DMS153 treated with DMSO at 0.1 percent for 48 hours (cell line): ENCODE results near the gene TNS3.

ENCODE experiments used
- DNase-seq: peaks from one replicate; lab custom pipeline; 2025; ENCODE audit not compliant: unreplicated experiment; lab: John Stamatoyannopoulos, UW

The TNS3 gene

GRCh38 chr7:47438411-47439029 is 143.4 kb downstream of the TNS3 start:
- DNase-seq = no peak

GRCh38 chr7:47435889-47436312 is 146.0 kb downstream of the TNS3 start:
- peak; percentile 43 for DNase-seq

- DNase-seq = no peak
These were observed 148.4 kb downstream of the TNS3 start for GRCh38 chr7:47433564-47433895.

- no peak for DNase-seq
These were observed 149.0 kb downstream of the TNS3 start for GRCh38 chr7:47432671-47433563.

- DNase-seq = no peak
These were observed 151.5 kb downstream of the TNS3 start for GRCh38 chr7:47430422-47430821.

GRCh38 chr7:47428768-47429472 is 153.0 kb downstream of the TNS3 start:
- DNase-seq = no peak

- DNase-seq = no peak
These were observed 153.7 kb downstream of the TNS3 start for GRCh38 chr7:47428052-47428767.

- no peak for DNase-seq
These were observed 154.8 kb downstream of the TNS3 start for GRCh38 chr7:47427051-47427643.

GRCh38 chr7:47424523-47424922 is 157.4 kb downstream of the TNS3 start:
- no peak for DNase-seq

GRCh38 chr7:47423196-47423595 is 158.7 kb downstream of the TNS3 start:
- DNase-seq = no peak

- no peak for DNase-seq
These were observed 159.3 kb downstream of the TNS3 start for GRCh38 chr7:47422611-47423010.

GRCh38 chr7:47421456-47421855 is 160.5 kb downstream of the TNS3 start:
- DNase-seq = no peak

GRCh38 chr7:47420122-47420780 is 161.7 kb downstream of the TNS3 start:
- no peak for DNase-seq

GRCh38 chr7:47419471-47419870 is 162.4 kb downstream of the TNS3 start:
- no peak for DNase-seq

GRCh38 chr7:47418601-47419309 is 163.2 kb downstream of the TNS3 start:
- DNase-seq = no peak

GRCh38 chr7:47416492-47417480 is 165.1 kb downstream of the TNS3 start:
- no peak for DNase-seq

- no peak for DNase-seq
These were observed 166.3 kb downstream of the TNS3 start for GRCh38 chr7:47415318-47416212.
